Measurements from ENCODE around the gene TAS2R40.

DNA sequence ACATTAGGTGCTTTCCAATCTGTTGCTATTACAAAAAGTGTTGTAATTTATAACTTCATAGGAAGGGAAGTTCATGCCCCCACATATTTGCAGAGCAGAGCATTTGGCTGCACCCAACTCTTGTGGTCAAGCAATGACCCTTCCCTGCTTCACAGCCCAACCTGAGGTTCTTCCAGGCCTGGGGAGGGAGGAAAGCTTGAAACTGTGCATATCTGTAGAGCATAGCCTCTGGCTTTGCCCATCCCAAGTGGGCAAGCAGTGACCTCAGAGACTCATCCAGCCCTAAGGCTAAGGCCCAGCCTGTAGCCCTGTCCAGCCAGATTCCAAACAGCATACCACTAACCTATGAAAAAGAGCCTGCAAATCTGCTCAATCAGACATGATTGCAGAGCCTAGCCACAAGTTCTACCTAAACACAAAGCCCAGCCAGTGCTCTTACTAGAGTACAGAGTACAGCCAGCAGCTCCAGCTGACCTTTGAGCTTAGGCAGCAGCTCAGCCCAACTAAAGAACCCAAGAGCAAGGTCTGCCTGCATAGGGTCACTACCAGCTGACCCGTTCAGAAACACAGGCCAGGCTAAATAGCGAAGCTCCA lies 27.0 kb downstream of the TAS2R40 start:
- no peak for TF ChIP-seq EP300 (IDR thresholded peaks at IDR 0.05)
- no peak for TF ChIP-seq POLR2AphosphoS5 (IDR thresholded peaks at IDR 0.05)
- no peak for TF ChIP-seq POLR2A (IDR thresholded peaks at IDR 0.05)
- TF ChIP-seq, protein P1, sequence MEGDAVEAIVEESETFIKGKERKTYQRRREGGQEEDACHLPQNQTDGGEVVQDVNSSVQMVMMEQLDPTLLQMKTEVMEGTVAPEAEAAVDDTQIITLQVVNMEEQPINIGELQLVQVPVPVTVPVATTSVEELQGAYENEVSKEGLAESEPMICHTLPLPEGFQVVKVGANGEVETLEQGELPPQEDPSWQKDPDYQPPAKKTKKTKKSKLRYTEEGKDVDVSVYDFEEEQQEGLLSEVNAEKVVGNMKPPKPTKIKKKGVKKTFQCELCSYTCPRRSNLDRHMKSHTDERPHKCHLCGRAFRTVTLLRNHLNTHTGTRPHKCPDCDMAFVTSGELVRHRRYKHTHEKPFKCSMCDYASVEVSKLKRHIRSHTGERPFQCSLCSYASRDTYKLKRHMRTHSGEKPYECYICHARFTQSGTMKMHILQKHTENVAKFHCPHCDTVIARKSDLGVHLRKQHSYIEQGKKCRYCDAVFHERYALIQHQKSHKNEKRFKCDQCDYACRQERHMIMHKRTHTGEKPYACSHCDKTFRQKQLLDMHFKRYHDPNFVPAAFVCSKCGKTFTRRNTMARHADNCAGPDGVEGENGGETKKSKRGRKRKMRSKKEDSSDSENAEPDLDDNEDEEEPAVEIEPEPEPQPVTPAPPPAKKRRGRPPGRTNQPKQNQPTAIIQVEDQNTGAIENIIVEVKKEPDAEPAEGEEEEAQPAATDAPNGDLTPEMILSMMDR (IDR thresholded peaks at IDR 0.05) = no peak

Measured in stomach (tissue), 4 donors.